Activated CD8-positive, alpha-beta memory T cell treated with anti-CD3 and anti-CD28 coated beads for 48 hours (primary cell): ENCODE results near the gene AGO3.
"Not testable (repeated sequence)": the region's sequence is repeated elsewhere in the genome, so short reads cannot be mapped to it uniquely, and the experiment has no call there.

Experiments used
- DNase-seq, 3 experiments: peaks; one replicate each; pipeline ENCODE4 v3.0.0-alpha.2; 2020; ENCODE audit warnings: low read depth in 2 of 3, low spot score in 2 of 3

Gene AGO3

DNA sequence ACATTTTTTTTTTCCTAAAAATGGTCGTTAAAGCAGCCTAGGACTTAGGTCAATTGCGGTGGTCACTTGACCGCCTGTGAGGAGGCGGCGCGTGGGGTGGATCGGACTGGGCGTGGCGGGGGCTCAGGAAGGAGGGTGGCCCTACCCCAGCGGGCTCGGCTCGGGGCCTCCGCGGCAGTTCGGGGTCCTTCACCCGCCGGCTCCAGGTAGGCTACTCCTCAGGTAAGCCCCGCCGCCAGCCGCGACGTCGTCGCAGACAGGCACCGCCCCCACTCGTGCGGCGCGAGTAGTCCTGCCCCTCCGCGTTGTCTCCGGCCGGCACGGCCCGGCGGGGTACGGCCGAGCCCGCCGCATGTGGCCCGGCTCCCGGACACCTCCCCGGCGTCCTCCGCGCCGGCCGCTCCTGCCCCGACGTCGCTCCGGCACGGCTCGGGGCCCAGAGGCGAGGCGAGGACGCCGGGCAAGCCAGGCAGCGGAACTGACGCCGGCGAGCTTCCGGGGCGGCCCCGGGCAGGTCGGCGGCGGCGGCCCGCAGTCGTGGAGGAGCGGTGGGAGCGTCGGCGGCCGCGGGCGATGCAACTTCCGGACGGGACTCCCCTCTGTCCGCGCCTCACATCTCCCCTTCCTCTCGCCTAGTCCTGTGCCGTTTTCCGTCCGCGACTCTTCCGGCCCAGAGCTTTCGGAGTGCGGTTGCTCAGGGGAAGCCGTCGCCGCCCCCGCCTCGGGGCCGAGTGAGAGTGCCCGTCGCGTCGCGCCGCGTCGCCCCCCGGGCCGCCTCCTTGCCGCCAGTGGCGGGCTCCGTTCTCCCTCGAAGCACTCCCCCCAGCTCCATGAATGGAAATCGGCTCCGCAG lies at the start of gene AGO3:
Gene AGO3, plus strand, starts transcription at position 513 of the 853 bp plus-strand sequence. Its CDS starts 322 bp downstream, at position 835.
- DNase-seq: peak; percentile 67 to 85 (median 81)

DNA sequence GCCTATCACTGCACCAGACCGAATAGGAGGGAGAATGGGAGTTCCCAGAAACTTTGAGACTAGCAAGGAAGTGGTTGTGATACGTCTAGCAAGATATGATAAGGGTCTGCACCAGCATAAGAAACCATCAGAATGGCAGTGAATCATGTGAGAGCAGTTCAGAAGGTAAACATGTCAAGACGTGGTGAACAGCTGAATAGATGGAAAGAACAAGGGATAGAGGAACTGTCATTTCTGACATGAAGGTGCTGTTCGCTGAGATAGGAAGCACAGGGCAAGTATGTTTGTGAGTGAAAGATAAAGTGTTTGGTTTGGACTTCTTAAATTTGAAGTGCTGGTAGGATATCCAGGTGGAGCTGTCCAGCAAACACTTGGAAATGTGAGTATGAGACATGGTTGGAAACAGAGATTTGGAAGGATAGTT lies 49.0 kb upstream of the AGO3 start:
- DNase-seq: no peak

GRCh38 chr1:35882586-35882944 lies 48.3 kb upstream of the AGO3 start:
- no peak for DNase-seq

GRCh38 chr1:35882945-35883634 lies 47.8 kb upstream of the AGO3 start, which contains the start of gene AGO1:
Gene AGO1 (plus strand): TSS chr1:35883209. CDS start chr1:35883422, 213 bp downstream.
- peak; percentile 92 to 97 (median 95) for DNase-seq

DNA sequence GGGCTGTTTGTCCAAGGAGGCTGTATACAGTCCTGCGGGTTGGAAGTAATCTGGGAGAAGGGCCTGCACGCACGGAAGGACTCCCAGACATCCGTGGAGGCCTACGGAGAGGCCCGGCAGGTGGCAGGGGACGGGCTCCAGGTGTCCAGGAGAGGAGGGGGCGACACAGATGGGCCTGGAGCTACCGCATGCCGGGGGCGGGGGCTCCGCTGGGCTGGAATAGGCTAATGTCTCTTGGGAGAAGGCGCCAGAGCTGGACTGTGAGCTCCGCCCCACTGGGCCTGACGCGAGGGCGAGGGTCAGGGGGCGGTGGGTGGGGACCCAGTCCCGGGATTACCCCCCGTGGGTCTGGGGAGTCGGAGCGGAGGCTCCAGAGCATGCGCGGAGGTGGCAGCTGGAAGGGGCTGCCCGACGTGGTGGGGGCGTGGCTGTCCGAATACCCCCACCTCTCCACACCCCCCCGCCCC lies 47.2 kb upstream of the AGO3 start:
- peak; percentile 3 to 20 (median 8) for DNase-seq

- no peak for DNase-seq
Measured at GRCh38 chr1:35884934-35885333, 46.0 kb upstream of the AGO3 start.

DNA sequence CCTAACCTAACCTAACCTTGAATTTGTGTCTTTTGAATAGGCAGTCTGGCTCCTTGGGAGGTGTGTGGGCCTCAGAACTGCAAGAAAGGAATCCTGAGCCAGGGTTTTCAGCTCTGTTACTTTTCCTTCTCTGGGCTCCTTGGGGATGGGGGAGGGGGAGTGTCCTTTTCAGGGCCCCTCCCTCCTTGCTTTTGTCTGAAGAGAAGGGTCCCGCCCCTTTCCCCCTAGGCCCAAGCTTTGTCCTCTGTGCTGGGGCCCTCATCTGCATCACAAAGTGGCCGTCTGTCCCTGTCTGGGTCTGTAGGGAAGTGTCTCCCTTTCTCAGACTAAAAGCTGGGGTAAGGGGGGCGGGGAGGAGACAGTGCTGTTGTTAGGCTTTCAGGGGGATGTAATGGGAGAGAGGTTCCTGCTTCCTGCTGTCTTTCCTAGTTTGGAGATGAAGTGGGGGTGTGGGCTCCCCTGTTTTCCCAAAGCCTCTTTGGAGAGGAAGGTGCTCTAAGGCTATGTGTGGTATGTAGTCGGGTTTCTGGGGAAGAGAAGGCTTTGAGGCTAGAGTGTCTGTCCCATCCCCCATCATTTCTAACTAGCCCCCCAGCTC lies 44.8 kb upstream of the AGO3 start:
- no peak for DNase-seq

DNA sequence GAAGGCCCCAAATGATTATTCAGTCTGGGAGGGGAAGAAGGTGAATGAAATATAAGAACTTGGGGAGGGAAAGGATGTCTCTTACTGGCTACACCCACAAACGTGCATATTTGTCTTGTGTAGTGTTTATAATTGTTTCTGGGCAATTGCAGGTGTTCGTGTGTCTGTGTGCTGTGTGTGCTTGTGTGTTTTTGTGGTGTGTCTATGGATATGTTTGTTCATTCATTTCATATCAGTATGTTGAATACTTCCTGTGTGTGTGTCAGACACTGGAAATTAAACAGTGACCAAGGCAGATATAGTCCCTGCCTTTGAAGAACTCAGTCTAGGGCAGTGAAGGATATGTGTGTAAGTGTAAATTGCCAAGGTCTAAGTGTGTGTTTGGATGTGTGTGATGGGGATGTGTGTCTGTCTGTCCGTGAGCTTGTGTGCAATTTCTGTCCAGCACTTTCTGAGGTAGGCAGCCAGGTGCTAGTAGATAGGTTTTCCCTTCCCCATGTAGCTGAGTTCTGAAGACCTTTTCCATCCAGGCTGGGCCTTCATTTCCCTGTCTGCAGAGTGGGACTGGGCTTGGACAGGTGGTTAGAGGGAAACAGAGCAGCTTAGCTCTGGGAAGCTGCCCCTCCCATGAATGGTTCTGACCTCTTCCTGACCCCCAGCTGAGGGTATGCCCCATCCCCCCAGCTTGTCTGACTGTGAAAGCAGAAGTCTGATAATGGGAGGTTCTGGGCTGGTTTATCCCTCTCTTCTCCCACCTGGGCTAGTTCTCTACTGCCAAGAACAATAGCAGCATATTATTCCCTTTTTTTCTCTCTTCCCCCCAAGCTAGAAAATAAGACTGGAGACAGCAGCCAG lies 44.1 kb upstream of the AGO3 start:
- no peak for DNase-seq

GRCh38 chr1:35887508-35887907 lies 43.4 kb upstream of the AGO3 start:
- DNase-seq: no peak

GRCh38 chr1:35888255-35888654 lies 42.6 kb upstream of the AGO3 start:
- no peak for DNase-seq

DNA sequence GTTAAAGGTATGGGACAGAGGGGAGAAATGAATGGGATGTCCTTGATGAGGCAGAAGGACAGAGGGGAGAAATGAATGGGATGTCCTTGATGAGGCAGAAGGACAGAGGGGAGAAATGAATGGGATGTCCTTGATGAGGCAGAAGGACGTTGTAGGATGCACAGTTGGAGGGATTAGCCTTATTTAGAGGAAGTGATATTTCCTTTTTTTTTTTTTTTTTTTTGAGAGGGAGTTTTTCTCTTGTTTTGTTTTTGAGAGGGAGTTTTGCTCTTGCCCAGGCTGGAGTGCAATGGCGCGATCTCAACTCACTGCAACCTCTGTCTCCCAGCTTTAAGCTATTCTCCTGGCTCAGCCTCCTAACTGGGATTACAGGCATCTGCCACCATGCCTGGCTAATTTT lies 41.9 kb upstream of the AGO3 start:
- DNase-seq: not testable (repeated sequence)

DNA sequence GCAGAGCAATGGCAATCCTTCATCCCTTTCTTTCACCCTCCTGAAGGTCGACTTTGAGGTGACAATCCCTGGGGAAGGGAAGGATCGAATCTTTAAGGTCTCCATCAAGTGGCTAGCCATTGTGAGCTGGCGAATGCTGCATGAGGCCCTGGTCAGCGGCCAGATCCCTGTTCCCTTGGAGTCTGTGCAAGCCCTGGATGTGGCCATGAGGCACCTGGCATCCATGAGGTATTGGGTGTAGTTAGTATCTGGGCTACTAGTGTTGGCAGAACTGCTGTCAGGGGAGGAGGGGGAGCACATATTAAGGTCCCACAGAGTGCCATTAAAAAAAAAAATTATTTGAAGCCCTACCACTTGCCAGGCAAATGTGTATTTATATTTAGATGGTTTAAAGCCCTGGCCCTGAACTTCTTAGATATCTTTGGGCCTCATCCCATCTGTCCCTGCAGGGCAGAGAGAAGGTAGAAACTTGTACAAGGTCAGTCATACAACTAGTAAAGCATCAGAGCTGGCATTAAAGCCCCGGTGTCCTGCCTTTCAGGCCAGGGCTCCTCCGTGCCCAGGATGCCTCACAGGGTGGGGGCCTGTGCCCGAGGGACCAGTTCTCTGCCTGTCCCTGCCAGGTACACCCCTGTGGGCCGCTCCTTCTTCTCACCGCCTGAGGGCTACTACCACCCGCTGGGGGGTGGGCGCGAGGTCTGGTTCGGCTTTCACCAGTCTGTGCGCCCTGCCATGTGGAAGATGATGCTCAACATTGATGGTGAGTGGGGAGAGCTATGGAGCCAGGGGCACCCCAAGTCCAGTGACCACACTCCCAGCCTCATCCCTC lies 37.6 kb upstream of the AGO3 start:
- DNase-seq: no peak

DNA sequence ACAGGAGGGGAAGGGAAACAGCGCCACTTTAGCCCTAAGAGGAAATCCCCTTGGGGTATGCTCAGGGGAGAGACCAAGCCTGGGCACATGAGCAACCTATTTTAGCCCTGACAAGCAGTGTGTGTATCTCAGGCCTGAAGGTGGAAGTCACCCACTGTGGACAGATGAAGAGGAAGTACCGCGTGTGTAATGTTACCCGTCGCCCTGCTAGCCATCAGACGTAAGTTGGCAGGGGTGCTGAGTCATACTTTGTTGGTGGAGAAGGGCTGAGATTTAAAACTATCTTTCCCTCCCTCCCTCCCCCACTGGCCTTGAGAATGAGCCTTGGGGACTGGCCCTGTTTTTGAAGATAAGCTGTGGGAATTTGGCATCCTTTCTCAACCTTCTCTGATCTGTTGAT lies 36.7 kb upstream of the AGO3 start:
- DNase-seq: no peak

DNA sequence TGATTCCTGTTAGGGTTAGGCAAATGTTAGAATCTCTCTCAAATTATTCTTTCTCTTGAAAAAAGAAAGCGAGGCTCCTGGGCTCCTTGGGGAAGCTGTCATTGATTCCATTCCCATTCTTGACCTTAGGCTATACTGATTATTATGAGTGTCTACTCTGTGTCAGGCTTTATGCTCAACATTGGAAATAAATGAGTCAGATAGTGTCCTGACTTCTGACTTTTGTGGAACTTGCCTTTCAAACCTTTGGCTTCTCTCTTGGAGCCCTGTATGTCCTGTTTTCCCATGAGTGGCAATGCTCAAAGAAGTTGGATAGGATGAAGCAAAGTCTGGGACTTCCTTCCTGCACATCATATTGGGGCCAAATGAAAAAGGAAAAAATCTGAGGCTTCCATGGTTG lies 36.2 kb upstream of the AGO3 start:
- DNase-seq: no peak

DNA sequence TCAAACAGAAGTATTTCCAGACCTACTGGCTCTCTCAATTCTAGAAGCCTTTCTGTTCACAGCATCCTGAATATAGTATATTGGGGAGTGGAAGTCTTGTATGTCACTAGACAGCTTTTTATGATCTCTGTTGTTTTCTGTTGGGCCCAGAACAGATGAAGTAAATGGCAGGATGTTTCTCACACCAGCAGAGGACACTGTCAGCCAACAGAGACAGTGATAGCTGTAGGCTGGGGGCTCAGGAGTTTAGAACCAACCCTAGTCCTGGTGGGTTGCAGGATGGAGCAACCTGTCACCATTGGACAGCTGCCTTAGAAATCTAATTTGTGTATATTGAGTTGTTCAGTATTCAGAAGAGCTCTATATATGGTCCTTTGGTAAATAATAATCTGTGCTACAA lies 31.0 kb upstream of the AGO3 start:
- no peak for DNase-seq

- no peak for DNase-seq
Measured at GRCh38 chr1:35901235-35901634, 29.7 kb upstream of the AGO3 start.

DNA sequence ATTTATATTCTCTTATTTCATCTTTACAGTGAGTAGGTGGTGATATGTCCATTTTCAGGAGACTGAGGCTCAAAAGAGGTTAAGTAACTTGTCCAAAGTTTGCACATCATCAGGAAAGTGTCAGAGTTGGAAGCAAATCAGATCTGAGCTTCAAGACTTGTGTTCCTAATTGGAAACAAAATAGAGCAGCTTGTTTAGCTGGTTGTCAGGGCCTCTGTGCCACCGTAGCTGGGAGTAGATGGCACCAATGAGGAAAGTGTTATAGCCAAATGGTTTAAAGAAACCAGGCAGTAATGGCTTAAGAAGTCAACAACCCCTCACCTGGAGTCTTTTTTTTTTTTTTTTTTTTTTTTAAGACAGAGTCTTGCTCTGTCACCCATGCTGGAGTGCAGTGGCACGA lies 28.2 kb upstream of the AGO3 start:
- DNase-seq: no peak

GRCh38 chr1:35914717-35915116 lies 16.2 kb upstream of the AGO3 start:
- DNase-seq: no peak

DNA sequence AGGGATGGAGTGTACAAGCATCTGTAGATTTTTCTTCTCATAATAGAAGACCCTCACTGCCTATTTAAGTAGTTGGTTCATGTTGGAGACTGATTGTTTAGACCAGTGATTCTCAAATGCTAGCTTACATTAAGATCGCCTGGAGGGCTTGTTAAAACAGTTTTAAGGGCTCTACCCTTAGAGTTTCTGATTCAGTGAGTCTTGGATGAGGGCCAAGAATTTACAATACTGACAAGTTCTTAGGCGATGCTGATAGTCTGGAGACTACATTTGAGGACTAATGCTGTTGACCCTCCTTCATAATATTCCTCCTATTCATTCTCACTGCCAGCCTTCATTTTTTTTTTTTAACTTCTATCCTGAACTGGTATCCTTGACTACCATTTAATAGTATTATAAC lies 15.2 kb upstream of the AGO3 start:
- no peak for DNase-seq

DNA sequence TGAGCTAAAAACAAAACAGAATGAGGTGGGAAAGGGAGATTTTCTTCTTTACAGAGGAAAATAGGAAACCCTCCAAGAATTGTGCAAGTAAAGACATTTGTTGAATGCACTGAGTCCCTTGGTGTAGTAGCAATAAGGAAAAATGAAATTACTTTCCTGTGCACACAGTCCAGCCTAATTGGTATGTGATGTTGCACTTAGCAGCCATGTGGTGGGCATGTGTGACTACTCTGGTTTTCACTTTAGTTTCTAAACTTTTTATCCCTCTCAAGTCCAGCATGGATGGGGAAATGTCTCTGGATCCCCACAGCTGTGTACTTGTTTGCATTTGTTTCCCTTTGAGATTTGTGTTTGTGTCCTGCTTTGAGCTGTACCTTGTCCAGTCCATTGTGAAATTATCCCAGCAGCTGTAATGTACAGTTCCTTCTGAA lies 7.1 kb upstream of the AGO3 start:
- no peak for DNase-seq
